SJSA1 (cell line): ENCODE measurements around the gene CCDC30. TPM values are rescaled to one million over a fixed set of nuclear protein-coding genes. Genes with fewer than 3 reads are reported as not detected.

Experiments
- total RNA-seq: library from RNA; depleted of rRNA; stranded (reverse); fragments of >200 nt; shearing (Covaris generic); gene quantifications from 2 replicates; pipeline ENCODE4 v1.2.3, GENCODE V29; 2014; rRNA removed

Gene CCDC30
- total RNA-seq, 1 experiment from 2014 or later = 0.13 TPM

Other genes starting within 250 kb of the CCDC30 start
- gene FOXJ3, start 128.1 kb upstream of the CCDC30 start, total RNA-seq = 27.9 and 32.3 TPM in 2 replicates
- under 0.01 TPM in 1 of 2 replicates, not detected in the other for gene RIMKLA, start 82.5 kb upstream of the CCDC30 start, total RNA-seq
- gene ZMYND12, start 7.3 kb upstream of the CCDC30 start, total RNA-seq = not detected in 2 replicates
- 36.9 and 53.6 TPM in 2 replicates for gene PPCS, start 6.7 kb upstream of the CCDC30 start, total RNA-seq
- 68.4 and 110 TPM in 2 replicates for gene PPIH, start 195.1 kb downstream of the CCDC30 start, total RNA-seq
- gene YBX1, start 219.1 kb downstream of the CCDC30 start, total RNA-seq = 838 and 1,346 TPM in 2 replicates